Large intestine (tissue), 3 donors: Measurements from ENCODE around the gene CFAP61. TPM values are rescaled to one million over a fixed set of nuclear protein-coding genes. Genes with fewer than 3 reads are reported as not detected.
"Not testable (repeated sequence)": the region's sequence is repeated elsewhere in the genome, so short reads cannot be mapped to it uniquely, and the experiment has no call there.

ENCODE experiments used
- DNase-seq, 2 donors: peaks; one replicate each; pipeline versions ENCODE4 v3.0.0 to v3.0.0-alpha.2; 2013
- H3K27ac ChIP-seq: one replicate; pipeline ENCODE4 v1.5.1; 2013; ENCODE audit warnings: low read length
- H3K27me3 ChIP-seq: 2 replicates; pipeline ENCODE4 v1.6.1; 2013; ENCODE audit warnings: low read length; ENCODE audit not compliant: control insufficient read depth, insufficient read depth
- H3K36me3 ChIP-seq: 2 replicates; pipeline ENCODE4 v1.6.1; 2013; ENCODE audit warnings: low read length; ENCODE audit not compliant: control insufficient read depth, insufficient read depth
- H3K4me1 ChIP-seq: one replicate; pipeline ENCODE4 v1.6.1; 2013; ENCODE audit warnings: low read length; ENCODE audit not compliant: control insufficient read depth, insufficient read depth
- H3K4me3 ChIP-seq: one replicate; pipeline ENCODE4 v1.5.1; 2013; ENCODE audit warnings: low read length
- H3K9me3 ChIP-seq: one replicate; pipeline ENCODE4 v1.6.1; 2013; ENCODE audit warnings: mild to moderate bottlenecking, low read depth, low read length, moderate library complexity; ENCODE audit not compliant: control insufficient read depth
- WGBS: methylation state at CpG from one replicate; pipeline ENCODE4 v1.1.5; 2013; ENCODE audit warnings: low lambda C conversion rate; ENCODE audit not compliant: insufficient coverage; 5-methylcytosine and 5-hydroxymethylcytosine counted together
- polyA plus RNA-seq: library from polyadenylated mRNA; unstranded; fragments of 120-200 nt; gene quantifications from one replicate; pipeline ENCODE4 v1.2.1, GENCODE V29; 2013

Gene CFAP61
- polyA plus RNA-seq, 1 donor, result 0.36 TPM

GRCh38 chr20:20089939-20090338, 37.6 kb downstream of the CFAP61 start:
- WGBS, result no CpG with 5 or more reads among the region's 1 CpG
- Histone ChIP-seq H3K4me3 (no peak overlapping the region), H3K4me1 (no peaks in the 10 kb centered on the region), H3K9me3 (no peaks in the 10 kb centered on the region), H3K27me3 (no peaks in the 10 kb centered on the region), H3K27ac (no peak overlapping the region), H3K36me3 (no peaks in the 10 kb centered on the region)
- no peak for DNase-seq

DNA sequence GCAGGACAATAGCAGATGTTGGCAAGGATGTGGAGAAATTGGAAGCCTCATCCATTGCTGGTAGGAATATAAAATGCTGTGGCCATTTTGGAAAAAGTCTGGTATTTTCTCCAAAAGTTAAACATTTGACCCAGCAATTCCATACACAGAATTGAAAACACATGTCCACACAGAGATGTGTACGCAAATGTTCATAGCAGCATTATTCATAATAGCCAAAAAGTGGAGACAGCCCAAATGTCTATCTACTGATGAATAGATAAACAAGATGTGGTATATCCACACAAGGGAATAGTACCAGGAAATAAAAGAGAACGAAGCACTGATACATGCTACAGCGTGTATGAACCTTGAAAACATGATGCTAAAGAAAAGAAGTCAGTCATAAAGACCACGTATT, 40.5 kb downstream of the CFAP61 start:
- DNase-seq, result no peak
- Histone ChIP-seq H3K27me3 (no peaks in the 10 kb centered on the region), H3K27ac (no peak overlapping the region), H3K4me1 (no peaks in the 10 kb centered on the region), H3K36me3 (no peaks in the 10 kb centered on the region), H3K9me3 (no peaks in the 10 kb centered on the region), H3K4me3 (no peak overlapping the region)
- WGBS, result 100% methylated on average over 3 of the region's 4 CpGs

- Histone ChIP-seq H3K4me1 (no peaks in the 10 kb centered on the region), H3K9me3 (no peaks in the 10 kb centered on the region), H3K4me3 (no peak overlapping the region), H3K27ac (no peak overlapping the region), H3K36me3 (no peaks in the 10 kb centered on the region), H3K27me3 (no peaks in the 10 kb centered on the region)
- no peak for DNase-seq
- WGBS, result 60% methylated on average over 1 of the region's 6 CpGs
Observed at GRCh38 chr20:20094410-20094809, 42.1 kb downstream of the CFAP61 start.

DNA sequence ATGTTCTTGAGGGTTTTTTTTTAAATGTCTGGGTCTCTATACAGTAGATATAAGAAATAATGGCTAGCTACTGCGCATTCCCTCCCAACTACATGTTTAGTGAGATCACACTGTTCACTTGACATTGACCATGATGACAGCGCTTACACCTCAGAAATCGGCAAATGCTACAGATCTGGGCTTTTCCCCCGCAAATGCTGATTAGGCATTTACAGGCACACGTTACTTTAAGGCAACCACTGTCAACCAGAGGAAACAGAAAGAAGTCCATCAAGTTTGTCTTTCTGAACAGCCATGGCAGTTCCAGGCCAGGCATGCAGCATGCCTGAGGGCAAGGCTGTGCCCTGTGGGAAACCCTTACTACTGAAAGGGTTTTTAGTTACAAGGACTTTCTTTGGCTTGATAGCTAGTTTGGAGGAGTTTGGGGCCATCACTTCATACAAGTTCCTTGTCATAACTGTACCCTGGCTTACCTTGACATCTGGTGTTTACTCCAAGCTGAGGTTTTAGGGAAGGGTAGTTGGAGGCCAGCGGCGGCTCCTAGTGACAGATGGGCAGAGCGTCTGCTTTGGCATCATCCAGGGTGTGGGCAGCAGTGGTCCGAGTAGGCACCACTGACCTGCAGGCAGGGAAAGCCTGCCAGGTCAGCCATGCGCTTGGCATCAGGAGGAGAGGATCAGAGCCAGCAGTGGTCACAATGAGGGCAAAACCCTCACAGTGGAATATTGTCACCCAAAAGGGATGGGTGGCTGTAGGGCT, 43.0 kb downstream of the CFAP61 start:
- no peak overlapping the region for H3K4me3 ChIP-seq
- 80% methylated on average over 2 of the region's 10 CpGs for WGBS
- no peaks in the 10 kb centered on the region for H3K27me3 ChIP-seq
- DNase-seq, result no peak
- H3K27ac ChIP-seq, result no peak overlapping the region
- H3K36me3 ChIP-seq, result no peaks in the 10 kb centered on the region
- H3K9me3 ChIP-seq, result no peaks in the 10 kb centered on the region
- H3K4me1 ChIP-seq, result no peaks in the 10 kb centered on the region

- H3K27me3 ChIP-seq, result no peaks in the 10 kb centered on the region
- WGBS, result 100% methylated on average over 1 of the region's 11 CpGs
- H3K27ac ChIP-seq, result no peak overlapping the region
- H3K4me1 ChIP-seq, result no peaks in the 10 kb centered on the region
- no peak overlapping the region for H3K4me3 ChIP-seq
- no peak for DNase-seq
- no peaks in the 10 kb centered on the region for H3K9me3 ChIP-seq
- H3K36me3 ChIP-seq, result no peaks in the 10 kb centered on the region
Observed at GRCh38 chr20:20096421-20096820, 44.1 kb downstream of the CFAP61 start.

DNA sequence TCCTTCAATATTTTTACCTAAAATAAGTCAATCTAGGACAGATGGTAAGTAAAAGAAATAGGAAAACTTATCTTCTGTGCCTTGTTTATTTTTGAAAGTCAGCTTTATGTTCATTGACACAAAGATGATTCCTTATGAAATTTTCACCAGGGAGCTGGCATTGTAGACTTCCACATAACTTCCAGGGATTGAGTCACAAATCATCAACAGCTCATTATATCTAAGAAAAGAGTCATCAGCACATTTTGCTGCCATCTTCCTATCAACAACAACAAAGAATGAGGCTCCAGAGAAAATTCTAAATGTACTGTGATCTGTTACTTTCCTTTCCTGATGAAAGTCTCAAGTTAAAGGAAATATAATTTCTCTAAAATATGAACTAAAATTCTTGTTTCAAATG, 48.5 kb downstream of the CFAP61 start:
- Histone ChIP-seq H3K4me3 (no peak overlapping the region), H3K4me1 (no peaks in the 10 kb centered on the region), H3K27me3 (no peaks in the 10 kb centered on the region), H3K27ac (no peak overlapping the region), H3K9me3 (no peaks in the 10 kb centered on the region), H3K36me3 (no peaks in the 10 kb centered on the region)
- DNase-seq, result no peak

DNA sequence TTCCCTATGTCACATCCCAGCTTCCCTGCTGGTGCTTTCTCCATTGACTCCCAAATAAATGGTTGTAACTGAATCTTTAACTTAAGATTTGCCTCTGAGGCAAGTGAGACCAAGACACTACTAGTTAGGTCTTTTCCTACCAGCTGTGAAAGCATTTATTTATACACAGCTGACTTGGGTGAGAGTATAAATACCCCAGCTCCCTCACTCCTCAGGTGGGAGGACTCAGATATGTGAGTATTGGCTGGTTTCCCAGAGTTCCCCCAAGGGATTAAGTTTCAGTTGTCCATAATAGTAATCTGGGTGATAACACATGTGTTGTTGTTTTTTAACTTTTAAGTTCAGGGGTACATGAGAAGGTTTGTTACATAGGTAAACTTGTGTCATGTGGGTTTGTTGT, 49.8 kb downstream of the CFAP61 start:
- no peaks in the 10 kb centered on the region for H3K9me3 ChIP-seq
- DNase-seq, result no peak
- no peak overlapping the region for H3K4me3 ChIP-seq
- no peaks in the 10 kb centered on the region for H3K36me3 ChIP-seq
- H3K27ac ChIP-seq, result no peak overlapping the region
- no peaks in the 10 kb centered on the region for H3K27me3 ChIP-seq
- H3K4me1 ChIP-seq, result no peaks in the 10 kb centered on the region

DNA sequence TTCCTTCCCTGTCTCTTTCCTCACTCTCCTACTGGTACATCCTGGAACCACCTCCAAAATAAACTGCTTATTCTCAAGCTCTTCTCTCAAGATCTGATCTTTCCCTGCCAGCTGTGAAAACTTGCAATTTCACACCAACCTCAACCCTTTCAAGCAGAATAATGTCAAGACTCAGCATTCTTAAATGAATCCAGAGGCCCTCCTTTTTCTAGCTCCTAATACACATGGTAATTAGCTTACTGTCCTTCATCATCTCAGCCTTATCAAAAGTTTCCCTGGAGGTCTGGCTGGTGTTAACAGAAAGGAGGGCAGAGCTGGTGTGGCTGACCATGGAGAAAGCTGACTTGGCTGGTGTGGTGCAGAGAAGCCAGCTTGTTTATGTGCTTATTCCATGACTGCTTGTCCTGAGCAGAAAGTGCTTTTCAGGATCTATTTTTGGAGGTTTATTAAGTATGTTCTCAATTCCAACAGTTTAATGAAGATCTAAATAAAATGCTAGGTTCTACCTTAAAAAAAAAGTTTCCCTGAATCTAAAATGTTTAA, 50.5 kb downstream of the CFAP61 start:
- H3K36me3 ChIP-seq, result no peaks in the 10 kb centered on the region
- no peaks in the 10 kb centered on the region for H3K4me1 ChIP-seq
- no peak for DNase-seq
- no peaks in the 10 kb centered on the region for H3K27me3 ChIP-seq
- no peaks in the 10 kb centered on the region for H3K9me3 ChIP-seq
- H3K27ac ChIP-seq, result no peak overlapping the region
- H3K4me3 ChIP-seq, result no peak overlapping the region

DNA sequence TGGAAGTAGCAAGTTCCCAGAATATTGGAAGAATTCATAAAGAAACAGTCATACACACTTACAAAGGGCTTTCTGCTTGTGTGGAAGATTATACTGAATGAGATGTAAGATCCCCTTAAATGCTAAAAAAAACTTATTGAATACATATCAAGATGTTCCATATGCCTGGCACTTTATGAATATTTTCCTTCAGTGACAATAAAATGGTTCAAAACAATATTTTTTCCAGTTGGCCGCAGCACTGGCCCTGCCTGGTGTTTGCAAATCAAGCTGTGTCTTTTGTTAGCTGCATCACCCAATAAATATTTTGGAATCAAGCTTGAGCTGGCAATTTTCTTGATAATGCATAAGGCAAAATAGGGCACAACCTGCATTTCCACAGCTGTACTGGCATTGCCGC, 51.2 kb downstream of the CFAP61 start:
- Histone ChIP-seq H3K27ac (no peak overlapping the region), H3K4me1 (no peaks in the 10 kb centered on the region), H3K27me3 (no peaks in the 10 kb centered on the region), H3K9me3 (no peaks in the 10 kb centered on the region), H3K36me3 (no peaks in the 10 kb centered on the region), H3K4me3 (no peak overlapping the region)
- no CpG with 5 or more reads among the region's 2 CpGs for WGBS
- no peak for DNase-seq

GRCh38 chr20:20123187-20123586, 70.9 kb downstream of the CFAP61 start:
- not testable (repeated sequence) for H3K9me3 ChIP-seq
- 60% methylated on average over 1 of the region's 1 CpG for WGBS

DNA sequence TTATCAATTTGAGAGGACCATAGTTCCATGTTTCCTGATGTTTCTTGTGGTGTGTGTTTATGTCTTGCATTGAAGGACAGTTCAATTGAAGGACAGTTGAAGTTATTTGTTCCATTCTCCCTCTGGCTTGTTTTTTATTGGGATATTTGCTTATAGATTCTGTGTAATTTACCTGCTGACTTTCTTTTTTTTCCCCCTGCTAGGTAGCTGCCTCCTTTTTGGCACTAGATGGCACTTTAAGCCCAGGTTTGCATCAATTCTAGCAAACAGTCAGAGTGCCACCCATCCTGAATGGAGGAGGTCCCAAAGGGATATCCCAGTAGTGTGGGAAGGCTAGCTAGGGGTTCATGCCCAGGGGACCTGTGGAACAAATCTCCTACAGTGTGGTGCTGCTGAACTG, 78.1 kb downstream of the CFAP61 start:
- Histone ChIP-seq H3K4me3 (no peak overlapping the region), H3K9me3 (peaks cover 2% of the 10 kb centered on the region), H3K36me3 (no peaks in the 10 kb centered on the region), H3K4me1 (no peaks in the 10 kb centered on the region), H3K27me3 (no peaks in the 10 kb centered on the region), H3K27ac (no peak overlapping the region)
- no peak for DNase-seq

More at GRCh38 chr20:20123187-20123586, 70.9 kb downstream of the CFAP61 start:
- DNase-seq, H3K4me1 ChIP-seq, H3K27me3 ChIP-seq, H3K4me3 ChIP-seq, H3K36me3 ChIP-seq, H3K27ac ChIP-seq: not testable (repeated sequence)
